Non-pigmented ciliary epithelial cell (primary cell): Measurements from ENCODE around the gene KRT6C.
"Not testable (repeated sequence)": the region's sequence is repeated elsewhere in the genome, so short reads cannot be mapped to it uniquely, and the experiment has no call there.

Source experiments
- DNase-seq: peaks from one replicate; pipeline ENCODE4 v3.0.0-alpha.2; 2010; ENCODE audit warnings: low read depth

KRT6C gene

DNA sequence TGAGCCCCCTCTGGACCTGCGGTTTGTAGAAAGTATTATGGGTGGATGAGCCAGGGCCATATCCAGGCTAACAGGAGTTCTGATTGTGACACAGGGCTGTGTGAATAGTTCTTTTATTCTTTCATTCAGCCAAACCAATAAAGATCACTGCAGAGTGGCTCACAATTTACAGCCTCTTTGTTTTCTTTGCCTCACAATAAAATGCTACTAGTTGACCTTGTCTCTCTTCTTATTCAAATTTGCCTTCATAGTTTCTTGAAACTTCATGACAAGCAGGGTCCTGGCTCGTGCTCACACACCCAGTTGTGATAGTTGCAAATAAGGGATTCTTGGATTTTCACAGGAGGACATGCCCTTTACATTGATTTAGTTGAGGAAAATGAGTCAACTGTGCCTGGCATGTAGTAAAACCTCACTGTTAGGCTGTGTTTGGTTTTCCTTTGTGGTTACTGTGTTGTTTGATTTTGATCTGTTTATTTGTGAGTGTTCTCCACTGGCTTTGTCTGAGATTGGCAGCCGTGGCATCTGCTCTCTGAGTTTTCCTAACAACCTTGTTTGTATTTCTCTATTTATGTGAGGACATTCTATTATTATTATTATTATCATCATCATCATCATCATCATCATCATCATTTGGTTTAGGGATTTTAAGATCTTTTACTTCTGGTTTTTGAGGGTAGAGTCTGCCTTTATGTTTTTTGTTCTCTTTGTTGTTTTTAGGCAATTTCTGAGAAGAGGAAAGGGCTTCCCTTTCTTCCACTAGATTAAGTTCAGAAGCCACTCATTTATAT is 19.0 kb downstream of the KRT6C start:
- DNase-seq: no peak

- DNase-seq: no peak
These were observed 21.5 kb downstream of the KRT6C start, which contains the start of gene KRT6B for GRCh38 chr12:52452101-52452500. Gene KRT6B, minus strand, starts transcription at chr12:52452146. Its CDS starts 68 bp downstream, at chr12:52452078.

DNA sequence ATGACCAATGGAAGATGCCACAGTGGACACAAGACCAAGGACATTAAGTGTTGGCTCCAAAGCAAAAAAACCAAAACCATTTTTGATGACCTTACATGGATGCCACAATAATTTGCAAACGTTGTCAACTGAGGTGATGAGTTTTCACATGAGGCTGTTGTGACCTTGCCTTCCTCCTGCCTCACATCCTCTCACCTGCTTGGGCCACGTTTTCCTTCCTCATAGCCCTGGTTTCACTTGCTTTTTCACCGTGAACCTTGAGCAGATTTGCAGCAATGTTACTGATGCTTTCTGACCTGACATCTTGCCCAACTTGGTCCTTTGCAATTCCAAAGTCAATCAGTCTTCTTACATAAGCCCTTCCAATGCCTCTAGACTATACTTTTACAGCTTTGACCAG is 25.4 kb downstream of the KRT6C start:
- no peak for DNase-seq

DNA sequence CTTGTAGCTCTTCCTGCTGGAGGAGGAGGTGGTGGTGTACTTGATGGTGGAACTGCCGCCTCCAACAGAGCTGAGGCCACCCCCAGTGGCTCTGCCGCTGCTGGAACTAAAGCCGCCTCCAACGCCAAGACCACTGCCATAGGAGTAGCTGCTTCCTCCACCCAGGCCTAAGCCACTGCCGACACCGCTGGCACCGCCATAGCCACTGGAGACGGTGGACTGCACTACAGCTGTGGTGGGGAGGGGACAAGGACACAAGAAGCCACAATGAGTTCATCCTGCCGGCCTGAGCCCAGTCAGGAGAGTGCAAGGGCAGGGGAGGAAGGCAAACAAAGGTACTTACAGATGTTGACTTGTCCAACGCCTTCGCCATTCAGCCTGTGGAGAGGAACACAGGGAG is 26.4 kb downstream of the KRT6C start:
- not testable (repeated sequence) for DNase-seq

GRCh38 chr12:52446367-52447045 is 27.1 kb downstream of the KRT6C start:
- no peak for DNase-seq

DNA sequence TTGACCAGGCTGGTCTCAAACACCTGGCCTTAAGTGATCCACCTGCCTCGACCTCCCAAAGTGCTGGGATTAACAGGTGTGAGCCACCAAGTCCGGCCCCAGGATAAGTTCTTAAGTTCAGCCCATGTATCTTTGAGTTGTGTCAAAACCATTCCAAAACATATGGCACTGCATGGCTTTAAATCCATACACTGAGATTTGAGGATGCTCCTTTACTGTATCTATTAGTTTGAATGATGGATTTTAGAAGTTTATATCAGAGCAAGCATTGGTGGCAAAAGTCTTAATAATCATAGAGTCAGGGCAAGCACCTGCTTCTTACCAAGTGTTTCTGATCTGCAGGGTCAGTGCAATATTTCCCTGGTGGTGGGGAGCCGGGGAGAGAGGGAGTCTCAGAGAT is 27.7 kb downstream of the KRT6C start:
- no peak for DNase-seq

DNA sequence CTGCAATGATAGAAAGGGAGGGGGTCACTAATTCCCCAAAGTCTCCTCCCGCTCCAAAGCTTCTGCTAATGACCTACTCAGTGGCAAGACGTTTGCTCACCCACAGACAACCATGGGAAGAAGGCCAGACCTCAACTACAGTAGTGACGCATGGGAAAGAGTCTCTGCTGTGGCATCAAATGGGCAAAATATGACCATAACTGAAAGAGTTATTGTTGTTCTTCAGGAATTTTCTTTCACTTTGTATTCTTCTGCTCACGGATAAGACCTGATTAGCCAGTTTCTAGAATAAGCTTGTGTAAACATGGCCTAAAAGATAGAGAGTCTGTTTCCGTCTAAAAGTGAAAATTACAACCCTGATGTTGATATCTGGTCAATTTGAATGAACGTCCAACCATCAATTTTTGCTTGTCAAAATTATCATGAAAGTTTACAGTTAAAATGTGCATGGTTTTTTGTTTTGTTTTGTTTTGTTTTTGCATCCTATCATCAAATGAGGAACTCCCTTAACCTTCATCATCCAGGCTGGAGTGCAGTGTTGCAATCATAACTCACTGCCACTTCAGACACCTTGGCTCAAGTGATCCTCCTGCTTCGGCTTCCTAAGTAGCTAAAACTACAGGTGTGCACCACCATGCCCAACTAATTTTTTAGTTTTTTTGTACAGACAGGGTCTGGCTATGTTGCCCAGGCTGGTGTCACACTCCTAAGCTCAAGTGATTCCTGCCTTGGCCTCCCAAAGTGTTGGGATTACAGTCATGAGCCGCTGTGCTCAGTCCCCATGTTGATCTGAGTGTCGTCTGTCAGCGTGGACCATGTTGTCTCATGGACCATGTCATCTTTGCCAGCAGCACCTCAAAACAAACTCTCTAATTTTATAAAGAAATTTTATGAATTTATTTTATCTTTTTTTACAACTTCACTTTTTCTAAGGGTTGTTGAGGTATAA is 28.7 kb downstream of the KRT6C start:
- no peak for DNase-seq

DNA sequence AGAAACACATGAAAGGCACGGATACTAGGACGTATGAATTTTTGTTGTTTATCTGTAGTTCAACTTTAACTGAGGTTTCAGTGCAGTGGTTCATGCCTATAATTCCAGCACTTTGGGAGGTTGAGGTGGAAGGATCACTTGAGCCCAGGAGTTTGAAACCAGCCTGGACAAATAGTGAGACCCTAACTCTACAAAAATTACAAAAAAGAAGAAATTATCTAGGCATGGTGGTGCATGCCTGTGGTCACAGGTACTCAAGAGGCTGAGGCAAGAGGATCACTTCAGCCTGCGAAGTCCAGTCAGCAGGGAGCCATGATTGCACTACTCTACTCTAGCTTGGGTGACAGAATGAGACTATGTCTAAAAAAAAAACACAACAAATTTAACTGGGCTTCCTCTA is 29.6 kb downstream of the KRT6C start:
- DNase-seq: no peak

DNA sequence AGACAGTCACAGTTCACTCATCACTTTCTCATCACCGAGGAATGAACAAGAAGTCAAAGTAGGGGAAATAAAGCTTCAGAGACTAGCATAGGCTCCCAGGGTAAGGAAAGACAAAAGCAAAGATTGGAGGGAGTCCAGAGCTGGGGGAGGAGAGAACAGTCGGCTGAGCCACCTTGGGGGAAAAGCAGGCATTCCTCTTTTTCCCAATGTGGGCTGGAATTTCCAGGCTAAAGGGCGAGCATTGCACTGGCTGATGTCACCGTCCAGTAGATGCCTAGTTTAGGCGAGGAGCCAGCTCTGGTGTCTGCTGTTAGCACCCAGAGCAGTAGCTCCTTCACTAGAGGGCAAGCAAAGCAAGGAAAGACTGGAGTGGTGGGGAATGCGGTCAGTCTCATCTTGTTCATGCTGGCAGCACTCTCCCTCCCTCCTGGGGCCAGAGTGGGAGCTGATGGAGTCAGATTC is 31.0 kb downstream of the KRT6C start:
- peak; percentile 10 for DNase-seq

DNA sequence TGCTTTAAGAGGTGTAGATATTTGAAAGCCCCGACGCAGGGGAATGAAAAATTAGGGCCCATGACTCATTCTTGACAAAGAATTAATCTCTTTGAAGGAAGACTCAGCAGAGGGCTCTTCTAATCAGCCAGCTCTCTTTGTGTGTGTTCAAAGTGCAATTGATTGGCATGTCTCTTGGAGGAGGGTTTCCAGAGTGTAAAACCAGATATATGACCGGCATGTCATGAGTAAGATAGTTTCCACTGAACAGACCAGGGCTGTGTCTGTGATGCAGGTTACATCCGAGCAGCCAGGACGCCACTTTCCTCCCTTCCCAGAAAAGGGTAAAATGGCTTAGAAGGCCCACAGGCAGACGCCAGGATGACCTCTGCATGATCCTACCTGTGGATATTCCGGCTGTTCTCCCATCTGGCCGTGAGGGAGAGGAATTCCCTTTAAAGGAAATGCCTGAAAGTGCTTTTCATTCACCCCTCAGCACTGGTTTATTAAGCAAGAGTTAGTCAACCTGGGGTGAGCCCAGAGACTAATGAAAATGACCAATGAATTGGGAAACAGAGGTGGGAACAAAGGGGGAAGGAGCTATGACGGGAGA is 32.2 kb downstream of the KRT6C start:
- DNase-seq: no peak

DNA sequence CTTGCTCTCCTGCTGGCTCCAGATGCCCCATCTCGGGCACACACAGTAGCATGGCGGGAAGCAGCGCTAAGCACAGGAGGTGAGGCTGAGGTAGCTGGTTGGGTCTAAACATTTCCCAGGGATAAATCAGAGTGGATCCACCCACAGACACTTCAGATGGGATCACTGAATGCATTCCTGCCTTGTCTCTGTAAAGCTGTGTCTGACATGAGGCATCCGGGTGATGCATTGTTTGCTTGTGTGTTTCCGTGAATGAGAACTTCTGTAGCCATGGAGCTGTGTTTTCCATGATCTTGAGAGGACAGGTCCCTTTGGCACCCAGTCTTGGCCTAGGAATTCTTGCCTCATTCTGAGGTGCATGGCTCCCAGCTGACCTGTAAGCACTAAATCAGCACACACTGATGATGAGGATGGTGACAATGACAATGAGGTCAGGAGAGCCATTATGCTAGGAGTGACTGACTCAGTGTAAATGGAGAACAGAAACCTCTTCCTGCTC is 32.7 kb downstream of the KRT6C start:
- peak; percentile 14 for DNase-seq

DNA sequence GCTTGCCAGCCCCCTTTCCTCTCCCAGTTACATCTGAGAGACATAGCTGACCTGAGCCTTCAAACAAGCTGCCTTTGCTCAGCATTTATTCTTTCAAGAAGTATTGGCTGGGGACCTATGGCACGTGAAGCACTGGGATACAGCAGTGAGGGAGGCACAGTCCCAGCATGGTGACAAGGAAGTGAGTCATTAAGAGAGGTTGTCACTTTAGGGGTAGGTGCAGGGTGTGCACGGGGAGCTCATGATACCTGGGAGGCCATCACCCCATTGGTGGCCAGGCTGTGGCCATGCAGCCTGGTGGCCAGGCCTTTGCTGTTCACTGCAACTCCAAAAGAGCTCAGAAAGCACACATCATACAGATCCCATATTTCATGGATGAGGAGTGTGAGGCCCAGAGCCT is 33.8 kb downstream of the KRT6C start:
- no peak for DNase-seq

GRCh38 chr12:52439420-52439819 is 34.2 kb downstream of the KRT6C start:
- DNase-seq: no peak

DNA sequence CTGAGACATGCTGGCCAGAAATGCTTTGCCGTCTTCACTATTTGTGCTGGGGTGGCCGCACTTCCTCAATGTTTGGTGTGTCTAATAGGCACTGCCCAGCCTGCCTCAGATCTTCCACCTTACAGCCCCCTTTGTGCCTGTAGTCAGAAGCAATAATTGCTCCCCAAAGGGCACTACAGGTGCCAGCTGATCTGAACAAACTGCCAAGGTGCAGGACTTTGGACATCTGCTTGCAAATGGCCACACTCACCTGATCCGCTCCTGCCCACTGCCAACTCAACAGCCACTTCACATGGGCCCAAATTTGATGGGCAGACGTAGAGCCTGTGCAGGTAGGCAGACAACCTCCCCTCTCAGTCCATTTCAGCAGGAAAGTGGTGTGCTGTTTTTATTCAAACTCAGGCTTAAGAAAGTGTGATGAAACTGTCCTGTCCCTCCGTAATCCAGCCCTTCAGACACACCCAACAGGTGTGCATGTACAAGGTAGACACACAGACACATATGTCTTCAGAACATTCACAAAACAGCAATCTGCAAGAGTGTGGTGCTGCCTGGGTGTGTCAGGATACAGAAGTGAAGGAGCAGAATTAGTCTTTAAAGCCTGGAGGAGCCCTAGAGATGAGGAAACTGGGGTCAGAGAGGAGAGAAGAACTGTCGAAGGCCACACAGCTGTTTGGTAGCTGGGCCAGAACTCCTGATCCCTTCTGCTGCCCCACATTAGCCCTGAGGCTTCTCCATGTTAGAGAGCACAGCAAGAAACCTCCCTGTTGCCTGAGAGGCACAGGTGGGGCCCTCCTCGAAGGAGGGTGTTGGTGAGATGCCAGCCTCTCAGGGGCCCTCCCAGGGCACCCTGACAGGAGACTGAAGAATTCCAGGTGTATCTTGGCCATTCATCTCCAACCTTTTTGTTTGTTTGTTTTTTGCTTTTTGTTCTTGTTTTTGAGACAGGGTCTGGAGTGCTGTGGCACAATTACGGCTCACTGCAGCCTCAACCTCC is 35.0 kb downstream of the KRT6C start:
- no peak for DNase-seq

GRCh38 chr12:52437508-52437907 is 36.1 kb downstream of the KRT6C start:
- DNase-seq: no peak

DNA sequence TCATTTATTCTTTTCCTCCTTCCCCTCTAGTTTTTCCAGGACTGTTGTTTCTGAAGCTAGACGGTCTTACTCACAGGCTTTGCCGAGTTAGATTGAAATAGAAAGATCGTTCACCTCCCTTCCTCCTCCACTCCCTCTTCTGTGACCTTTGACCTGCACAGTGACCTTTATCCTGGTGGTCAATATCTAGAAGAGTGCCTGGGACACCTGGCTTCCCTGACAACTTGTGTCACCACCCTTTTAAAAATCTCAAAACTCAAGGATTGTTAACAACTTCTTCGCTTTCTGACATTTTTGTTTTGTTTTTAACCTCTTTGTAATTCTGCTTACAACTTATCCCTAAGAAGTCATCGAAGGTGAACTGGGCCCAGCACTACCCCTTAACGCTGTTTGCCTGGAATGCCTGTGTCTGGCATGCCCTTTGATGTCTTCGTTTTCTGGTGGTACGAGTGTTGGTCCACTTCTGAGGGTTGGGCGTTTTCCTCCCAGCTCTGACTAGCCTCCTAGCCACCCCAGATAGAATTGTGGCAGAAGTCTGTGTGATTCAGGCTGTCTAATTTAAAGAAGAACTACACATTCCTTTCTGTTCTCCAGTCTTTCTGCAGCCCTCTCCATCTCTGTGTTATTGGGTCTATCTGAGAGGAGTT is 36.7 kb downstream of the KRT6C start:
- DNase-seq: no peak

- DNase-seq: no peak
These were observed 37.4 kb downstream of the KRT6C start for GRCh38 chr12:52436000-52436827.

DNA sequence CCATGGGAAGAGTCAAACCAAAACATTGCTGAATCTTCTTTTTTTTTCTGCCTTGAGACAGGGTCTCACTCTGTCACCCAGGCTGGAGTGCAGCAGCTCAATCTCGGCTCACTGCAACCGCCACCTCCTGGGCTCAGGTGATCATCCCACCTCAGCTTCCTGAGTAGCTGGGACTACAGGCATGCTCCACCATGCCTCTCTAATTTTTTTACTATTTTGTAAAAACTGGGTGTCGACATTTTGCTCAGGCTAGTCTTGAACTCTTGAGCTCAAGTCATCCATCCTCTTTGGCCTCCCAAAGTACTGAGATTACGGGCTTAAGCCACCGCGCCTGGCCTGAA is 38.0 kb downstream of the KRT6C start:
- no peak for DNase-seq
